Measurements from ENCODE around the gene MAGT1.

DNA sequence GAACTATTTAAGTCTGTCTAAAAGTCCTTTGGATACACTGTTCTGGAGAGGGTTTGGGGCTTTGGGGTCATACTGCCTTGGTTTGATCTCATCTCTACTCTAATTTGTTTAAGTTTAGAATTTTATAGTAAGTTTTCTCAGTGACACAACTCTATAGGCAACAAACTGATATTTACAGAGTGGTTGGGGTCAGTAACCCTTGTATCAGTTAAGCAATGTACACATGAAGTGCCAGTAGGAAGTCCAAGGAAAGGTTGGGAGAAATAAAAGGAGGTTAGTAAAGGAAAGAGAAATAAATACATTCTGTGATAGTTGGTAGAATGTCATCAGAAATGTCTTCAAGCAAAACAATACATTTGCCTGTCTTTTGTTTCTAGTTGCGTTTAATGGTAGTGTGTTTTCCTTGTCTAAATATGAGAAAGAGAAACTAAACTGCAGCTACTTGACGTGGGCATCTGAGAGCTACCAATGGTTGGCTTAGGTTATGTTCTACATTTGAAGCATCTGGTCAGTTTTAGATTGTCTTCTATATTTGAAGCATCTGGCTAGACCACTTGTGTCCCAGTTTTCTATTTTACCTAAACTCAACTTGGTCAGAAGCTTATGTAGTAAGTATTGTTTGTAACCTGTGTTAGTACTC lies 22.2 kb upstream of the MAGT1 start:
- no peak for TF ChIP-seq KLF10 (tag by site-specific recombination; IDR thresholded peaks at IDR 0.05)
- TF ChIP-seq, protein P1, sequence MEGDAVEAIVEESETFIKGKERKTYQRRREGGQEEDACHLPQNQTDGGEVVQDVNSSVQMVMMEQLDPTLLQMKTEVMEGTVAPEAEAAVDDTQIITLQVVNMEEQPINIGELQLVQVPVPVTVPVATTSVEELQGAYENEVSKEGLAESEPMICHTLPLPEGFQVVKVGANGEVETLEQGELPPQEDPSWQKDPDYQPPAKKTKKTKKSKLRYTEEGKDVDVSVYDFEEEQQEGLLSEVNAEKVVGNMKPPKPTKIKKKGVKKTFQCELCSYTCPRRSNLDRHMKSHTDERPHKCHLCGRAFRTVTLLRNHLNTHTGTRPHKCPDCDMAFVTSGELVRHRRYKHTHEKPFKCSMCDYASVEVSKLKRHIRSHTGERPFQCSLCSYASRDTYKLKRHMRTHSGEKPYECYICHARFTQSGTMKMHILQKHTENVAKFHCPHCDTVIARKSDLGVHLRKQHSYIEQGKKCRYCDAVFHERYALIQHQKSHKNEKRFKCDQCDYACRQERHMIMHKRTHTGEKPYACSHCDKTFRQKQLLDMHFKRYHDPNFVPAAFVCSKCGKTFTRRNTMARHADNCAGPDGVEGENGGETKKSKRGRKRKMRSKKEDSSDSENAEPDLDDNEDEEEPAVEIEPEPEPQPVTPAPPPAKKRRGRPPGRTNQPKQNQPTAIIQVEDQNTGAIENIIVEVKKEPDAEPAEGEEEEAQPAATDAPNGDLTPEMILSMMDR (tag by site-specific recombination; IDR thresholded peaks at IDR 0.05): no peak
